DMS153 treated with DMSO at 0.1 percent for 48 hours (cell line): ENCODE measurements around the gene EP400.

Experiments used
- DNase-seq: peaks from one replicate; lab custom pipeline; 2025; ENCODE audit not compliant: unreplicated experiment; lab: John Stamatoyannopoulos, UW

The EP400 gene

DNA sequence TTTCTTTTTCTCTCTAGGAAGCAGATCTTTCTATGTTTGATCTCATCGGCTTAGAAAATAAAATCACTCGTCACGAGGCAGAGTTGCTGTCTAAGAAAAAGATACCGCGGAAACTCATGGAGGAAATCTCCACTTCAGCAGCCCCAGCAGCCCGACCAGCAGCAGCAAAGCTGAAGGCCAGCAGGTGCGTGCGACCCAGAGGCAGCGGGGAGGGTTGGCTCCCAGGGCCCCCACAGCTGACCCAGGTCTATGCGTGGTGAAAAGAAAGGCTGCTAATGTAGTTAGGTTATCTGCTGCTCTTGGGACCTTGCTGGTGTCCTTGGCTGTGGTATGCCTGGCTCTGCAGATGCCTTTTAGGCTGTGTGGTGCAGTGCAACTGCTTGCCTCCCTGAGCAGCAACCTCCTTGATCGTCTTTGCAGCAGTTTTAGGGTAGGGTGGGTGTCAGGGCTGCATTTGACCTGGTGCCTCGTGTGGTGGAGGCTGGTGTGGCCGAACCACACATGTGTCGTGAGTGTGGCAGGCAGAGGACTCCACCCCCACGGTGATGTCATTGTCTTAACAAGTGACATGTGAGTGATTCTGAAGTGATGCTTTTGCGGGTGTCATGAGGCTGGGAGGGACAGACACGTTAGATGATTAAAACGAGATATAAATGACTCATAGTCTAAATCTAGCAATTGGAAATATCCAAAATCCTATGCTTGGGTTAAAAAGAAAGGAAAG, 68.6 kb downstream of the EP400 start:
- DNase-seq = no peak

DNA sequence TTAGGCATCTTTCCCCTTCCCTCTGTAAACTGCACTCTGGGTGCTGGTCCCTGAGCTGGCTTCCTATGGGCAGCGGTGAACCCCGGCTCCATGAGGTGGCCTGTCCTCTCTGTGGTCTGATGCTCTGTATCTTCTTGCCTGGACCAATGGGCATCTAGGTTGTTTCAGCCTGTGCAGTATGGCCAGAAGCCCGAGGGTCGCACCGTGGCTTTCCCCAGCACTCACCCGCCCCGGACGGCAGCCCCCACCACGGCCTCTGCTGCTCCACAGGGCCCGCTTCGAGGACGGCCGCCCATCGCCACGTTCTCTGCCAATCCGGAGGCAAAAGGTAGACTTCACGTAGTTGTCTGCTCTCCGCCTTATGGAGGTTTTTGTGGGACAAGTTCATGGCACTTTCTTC, 70.1 kb downstream of the EP400 start:
- DNase-seq = no peak

DNA sequence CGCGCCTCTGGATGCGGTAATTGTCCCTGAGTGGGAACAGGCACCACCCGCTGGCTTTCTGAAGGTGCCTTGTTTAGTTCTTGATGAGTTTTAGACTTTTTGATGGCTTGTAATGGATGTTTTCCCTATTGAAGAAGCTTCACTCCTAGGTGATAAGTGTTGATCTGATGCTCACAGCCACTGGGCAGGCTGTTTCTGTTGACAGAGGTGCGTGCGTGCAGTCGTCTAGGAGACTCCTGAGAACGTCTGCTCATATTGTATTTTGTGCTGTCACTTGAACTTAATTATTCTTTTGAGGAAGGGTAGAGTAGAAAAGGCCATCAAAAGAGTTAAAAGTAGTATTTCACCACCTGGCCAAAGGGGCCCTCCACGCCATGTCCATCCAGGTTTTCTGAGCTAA, 70.5 kb downstream of the EP400 start:
- DNase-seq = no peak

DNA sequence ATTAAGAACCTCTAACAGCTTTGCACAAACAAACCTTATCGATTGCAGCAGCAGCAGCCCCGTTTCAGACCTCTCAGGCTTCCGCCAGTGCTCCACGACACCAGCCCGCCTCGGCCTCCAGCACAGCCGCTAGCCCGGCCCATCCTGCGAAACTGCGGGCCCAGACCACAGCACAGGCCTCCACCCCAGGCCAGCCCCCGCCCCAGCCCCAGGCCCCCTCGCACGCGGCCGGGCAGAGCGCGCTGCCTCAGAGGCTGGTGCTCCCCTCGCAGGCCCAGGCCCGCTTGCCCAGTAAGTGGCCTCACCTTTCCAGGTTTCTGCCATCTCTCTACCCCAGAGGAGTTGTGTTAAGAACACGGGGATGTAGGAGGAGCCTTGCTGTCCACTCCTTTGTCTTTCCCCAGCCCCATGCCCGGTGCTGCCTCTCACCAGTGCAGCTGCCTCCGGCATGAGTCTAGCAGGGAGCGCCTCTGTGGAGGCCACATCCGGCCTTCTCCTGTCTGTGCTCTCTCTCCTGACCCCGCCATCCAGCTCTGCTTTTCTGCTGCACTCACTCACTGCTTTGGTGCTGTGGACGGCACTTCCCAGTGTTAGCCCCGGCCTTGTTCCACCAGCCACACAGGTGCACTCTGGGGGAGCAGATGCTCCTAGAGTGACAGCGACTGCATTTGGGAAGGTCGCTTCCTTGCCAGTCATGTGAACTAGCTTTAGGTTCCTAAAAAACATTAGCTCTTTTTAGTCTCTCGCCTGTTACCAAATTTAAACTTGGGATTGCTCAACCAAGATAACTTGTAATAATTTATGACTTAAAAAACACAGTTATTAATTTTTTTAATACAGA, 71.5 kb downstream of the EP400 start:
- DNase-seq = no peak

DNA sequence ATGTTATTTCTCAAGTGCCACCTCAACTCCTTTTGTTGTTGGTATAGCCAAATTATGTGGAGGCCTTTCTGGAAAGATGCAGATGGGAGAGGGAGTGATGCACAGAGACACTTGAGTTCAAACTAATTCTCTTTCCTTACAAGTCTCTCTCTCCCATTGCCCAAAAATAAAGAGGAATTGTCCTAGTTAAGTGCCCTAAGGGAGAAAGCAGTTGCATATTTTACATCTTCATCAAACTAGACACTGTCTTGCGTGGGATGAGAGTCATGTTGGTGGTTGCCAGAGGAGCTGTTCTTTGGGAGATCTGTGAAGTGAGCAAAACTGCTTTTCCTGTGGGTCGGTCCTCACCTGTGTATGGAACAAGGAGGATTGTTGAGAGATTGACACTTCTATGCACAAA, 72.2 kb downstream of the EP400 start:
- no peak for DNase-seq

DNA sequence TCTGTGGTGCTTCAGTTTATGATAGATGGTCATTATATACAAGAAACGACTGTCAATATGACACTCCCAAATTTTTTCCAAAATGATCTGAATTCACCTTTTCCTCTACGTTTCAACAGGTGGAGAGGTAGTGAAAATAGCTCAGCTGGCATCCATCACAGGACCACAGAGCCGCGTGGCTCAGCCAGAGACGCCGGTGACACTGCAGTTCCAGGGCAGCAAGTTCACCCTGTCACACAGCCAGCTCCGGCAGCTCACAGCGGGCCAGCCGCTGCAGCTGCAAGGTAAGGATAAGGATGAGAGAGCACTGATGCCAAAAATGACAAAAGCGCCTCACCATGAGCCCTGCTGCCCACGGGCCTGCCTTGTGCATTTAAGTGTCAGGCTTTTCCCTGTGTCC, 73.9 kb downstream of the EP400 start:
- no peak for DNase-seq

DNA sequence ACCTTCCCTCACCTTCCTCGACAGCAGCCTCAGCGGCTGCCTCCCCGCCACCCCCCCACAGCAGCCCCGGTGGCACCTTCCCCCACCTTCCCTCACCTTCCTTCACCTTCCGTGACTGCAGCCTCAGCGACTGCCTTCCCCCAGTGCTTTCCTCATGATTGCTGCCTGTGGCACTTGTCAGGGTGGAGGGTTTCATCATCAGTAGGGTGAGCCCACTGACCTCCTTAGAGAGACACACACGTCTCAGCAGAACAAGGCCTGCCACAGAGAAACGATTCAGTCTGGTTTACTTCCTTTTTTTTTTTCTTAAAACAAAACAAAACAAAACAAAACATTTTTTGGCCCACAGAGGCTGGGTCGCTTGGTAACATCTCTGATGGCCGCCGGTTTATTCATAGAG, 75.0 kb downstream of the EP400 start:
- no peak for DNase-seq

DNA sequence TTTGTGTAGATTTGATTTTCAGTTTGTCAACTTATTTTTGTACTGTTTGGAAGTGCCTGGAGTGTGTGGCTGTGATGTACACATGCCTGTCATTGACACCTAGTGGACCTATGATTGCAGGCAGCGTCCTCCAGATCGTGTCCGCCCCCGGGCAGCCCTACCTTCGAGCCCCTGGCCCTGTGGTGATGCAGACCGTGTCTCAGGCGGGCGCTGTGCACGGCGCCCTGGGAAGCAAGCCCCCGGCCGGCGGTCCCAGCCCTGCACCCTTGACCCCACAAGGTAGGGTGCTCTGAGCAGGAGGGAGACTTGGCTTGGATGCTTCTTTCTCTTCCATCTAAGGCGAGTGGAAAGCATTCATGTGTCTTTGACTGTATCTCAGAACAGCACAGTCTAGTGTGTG, 75.8 kb downstream of the EP400 start:
- DNase-seq = no peak

DNA sequence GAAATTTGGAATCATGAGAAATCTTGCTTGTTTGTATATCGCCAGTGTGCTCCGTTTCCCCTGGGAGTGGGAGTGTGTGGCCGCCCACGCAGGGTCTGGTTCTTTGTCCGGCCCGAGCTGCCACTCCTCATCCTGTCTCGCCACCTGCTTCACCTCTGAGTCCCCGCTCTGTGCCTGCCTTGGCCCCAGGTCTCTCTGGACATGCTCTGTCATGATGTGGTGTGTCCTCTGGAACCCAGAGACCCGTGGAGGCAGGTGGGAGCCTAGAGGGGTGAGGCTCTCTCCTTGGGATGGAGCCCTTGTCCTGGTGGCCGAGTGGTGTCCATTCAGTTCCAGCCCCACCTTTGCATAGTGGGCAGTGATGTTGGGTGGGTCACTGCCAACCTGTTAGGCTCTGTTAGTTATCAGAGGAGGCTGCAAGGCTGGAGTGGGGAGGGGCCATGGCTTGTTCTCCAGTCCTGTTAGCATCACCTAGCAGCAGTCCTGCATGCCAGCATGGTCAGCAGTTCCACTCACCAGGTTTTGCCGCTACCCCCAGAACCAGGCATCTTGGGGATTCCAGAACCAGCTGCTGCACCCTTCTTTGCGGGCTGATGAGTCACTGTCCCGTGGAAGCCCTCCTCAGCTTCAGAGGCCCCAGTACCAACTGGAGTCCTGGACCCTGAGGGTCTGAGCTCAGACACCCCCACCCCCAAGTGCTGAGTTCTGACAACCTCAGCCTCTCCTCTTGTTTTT, 76.5 kb downstream of the EP400 start:
- DNase-seq = no peak

DNA sequence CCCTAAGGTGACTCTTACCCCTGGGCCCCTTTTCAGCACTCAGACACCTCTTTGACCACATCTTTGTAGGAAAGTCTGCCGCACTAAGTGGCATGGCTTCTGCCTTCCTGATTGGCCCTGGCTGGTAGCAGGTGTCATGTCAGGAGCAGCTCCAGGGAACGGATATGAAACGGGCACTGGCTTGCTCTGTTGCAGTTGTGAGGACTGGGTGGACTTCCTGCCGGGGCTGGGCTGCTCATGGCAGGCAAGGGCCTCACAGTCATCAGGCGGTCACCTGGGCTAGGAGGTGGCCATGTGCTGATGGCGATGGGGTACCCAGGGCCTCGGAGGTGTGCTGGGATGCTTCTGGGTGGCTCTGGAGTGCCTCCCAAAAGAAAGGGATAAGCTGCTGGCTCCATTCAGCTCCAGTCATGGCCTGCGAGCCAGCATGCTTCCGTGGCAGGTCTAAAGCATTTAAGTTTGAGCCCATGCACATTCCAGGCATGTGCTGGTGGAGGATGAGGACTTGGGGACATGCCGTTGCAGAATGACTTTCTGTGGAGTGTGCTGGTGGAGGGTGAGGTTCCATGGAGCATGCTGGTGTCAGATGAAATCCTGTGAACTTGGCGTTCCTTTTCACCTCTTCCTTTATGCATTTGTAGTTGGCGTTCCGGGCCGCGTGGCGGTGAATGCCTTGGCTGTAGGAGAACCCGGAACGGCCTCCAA, 77.2 kb downstream of the EP400 start:
- DNase-seq = no peak

DNA sequence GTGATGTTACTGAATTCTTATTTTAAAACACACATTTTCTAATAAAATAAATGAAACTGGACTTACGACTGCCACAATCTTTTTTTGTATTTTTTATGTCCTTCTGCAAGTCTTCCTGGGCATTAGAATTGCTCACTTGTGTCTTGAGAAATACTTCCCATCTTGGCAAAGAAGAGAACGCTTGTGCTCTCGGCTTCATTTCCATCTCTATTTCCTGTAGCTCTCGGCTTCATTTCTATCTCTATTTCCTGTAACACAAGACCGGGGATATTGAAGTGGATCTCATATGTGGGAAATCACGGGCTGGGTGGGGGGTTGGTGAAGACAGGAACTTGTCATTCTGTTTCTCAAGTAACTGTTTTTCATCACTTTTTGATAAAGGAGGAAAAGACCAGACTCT, 77.9 kb downstream of the EP400 start:
- no peak for DNase-seq

DNA sequence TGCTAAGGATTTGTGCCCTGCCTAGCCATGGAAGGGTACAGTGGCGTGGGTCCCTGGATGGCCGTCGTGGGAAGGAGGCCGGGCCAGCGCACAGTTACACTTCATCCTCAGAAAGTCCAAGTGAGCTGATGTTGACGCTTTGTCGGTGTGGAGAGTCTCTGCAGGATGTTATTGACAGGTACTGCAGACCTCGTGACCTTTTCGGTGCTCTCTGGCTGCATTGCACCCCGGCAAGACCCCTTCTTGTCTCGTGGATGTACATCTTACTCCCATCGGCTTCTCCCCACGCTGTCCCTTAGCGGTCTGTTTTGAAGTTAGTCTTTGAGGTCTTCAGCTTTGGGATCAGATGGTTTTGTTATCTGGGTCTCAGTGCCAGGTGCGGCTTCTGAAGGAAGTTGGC, 78.4 kb downstream of the EP400 start:
- DNase-seq = no peak

DNA sequence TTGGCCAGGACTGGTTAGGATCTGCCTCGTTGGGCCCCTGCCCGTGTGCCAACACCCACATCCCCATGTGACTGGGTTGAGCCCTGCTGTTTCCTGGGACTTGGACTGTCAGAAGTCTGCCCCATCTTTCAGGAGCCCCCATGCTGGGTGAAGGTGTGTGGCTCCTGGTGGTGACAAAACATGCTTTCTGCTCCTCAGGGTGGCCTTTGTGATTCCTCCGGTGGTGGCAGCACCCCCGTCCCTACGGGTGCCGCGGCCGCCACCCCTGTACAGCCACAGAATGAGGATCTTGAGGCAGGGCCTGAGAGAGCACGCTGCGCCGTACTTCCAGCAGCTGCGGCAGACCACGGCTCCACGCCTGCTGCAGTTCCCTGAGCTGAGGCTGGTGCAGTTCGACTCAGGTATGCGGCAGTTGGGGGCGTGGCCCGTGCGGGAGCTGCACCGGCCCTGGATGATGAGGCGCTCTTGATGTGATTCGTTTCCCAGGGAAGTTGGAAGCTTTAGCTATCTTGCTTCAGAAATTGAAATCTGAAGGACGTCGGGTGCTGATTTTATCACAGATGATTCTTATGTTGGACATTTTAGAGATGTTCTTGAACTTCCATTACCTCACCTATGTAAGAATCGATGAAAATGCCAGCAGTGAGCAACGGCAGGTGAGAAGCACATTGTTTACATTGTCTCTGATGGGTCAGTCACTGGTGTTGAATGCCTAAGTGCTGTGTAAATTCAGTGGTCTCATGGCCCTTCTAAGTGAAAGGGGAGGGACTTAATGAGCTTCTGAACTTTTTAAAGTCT, 80.0 kb downstream of the EP400 start:
- no peak for DNase-seq

DNA sequence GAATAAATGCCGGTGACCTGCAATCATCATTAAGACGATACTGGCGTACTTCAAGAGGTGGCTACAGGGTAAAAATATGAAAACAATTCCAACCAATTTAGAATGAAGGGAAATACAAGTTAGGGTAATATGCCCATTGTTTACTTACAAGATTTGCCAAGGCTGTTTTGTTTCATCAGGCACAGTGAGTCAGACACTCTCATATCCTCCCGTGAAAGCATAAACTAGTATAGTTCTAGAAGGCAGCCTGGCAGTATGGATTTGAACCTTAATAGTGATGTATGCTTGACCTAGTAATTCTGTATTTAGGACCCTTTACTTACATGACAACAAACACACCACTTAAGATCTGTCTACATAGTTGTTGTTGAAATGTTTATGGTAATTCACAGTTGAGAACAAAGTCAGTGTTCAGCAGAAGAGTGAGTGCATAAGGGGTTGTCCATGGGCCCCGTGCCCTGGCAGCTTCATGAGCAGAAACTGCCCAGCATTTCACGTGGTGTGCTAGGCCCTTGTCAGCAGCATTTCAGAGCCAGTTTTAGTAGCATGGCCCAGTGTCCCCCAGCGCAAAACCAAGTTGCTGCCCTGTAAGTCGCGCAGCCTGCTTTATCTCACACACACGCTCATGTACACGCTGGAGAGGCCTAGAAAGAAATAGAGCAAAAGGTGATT, 80.8 kb downstream of the EP400 start:
- DNase-seq = no peak

DNA sequence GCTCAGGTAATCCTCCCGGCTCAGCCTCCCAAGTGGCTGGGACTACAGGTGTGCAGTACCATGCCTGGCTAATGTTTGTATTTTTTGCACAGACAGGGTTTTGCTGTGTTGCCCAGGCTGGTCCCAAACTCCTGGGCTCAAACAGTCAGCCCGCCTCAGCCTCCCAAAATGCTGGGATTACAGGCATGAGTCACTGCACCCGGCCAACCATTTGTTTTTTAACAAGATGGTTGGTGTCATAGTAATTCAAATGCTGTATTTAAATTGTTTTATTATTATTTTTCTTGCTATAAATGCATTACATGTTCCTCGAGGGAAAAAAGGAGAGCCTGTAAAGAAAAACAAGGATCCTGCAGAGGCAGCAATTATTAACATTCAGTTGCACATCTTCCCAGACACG, 83.9 kb downstream of the EP400 start:
- DNase-seq = no peak

DNA sequence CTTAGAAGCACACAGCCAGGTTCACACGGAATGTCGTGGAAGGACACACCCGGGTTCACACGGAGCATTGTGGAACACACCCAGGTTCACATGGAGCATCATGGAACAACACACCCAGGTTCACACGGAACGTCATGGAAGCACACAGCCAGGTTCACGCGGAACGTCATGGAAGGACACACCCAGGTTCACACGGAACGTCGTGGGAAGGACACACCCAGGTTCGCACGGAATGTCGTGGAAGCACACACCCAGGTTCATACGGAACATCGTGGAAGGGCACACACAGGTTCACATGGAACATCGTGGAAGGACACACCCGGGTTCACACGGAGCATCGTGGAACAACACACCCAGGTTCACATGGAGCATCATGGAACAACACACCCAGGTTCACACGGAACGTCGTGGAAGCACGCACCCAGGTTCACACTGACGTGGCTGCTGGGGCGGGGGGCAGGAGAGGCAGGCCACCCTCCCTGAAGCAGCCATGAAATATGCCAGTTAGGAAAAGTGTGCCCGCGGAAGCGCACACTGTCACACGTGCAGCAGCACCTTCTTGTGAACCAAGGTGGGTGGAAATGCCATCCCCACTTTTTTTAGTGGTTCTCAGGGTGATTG, 86.4 kb downstream of the EP400 start:
- DNase-seq = no peak

DNA sequence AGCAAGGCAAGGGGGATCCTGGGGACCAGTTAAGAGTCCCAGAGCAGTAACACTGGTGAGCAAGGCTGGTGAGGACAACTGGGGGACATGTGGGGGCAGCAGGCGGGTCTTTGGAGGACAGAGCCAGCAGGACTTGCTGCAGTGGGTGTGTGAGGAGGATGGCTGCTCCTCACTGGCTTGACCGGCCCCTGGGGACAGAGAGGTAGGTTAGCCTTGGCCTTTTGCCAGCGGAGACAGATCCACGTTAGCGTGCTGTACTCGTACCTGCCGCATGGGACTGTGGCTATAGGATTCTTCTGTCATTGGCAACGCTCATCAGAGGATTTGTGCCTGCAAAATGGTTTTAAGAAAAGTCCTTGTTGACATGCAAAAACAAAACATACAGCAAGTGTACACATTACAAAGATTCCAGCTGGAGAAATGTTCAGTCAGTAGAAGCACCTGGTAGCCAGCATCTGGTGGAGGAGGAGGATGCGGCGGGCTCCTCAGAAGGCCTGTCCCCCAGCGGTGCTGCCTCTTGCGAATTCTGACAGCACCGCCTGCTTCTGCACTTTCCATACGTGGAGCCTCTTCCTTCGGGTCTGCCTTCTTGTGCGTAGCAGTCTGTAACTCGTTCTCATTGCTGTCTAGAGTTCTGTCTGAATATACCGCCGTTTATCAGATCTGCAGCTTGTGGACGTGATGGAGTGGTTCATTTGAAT, 91.3 kb downstream of the EP400 start:
- DNase-seq = no peak

DNA sequence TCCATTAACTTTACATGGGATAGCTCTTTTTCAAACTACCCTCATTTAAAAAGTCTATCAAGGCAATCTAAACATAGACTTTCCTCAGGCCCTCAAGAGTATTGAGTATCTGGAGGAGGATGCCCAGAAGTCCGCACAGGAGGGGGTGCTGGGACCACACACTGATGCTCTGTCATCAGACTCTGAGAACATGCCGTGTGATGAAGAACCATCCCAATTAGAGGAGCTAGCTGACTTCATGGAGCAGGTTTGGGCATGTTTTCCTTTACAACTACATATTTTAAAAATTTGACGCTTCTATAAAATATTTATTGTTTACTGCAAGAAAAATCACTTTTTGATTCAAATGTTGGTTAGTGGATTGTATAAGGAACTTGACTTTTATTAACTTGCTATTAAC, 93.5 kb downstream of the EP400 start:
- no peak for DNase-seq
